Measurements from ENCODE around the gene SYPL1. TPM values are rescaled to one million over a fixed set of nuclear protein-coding genes. Genes with fewer than 3 reads are reported as not detected.

SYPL1 gene
- total RNA-seq, 1 donor from 2014 or later: 99.0 TPM

GRCh38 chr7:106092204-106092603, 19.9 kb downstream of the SYPL1 start:
- DNase-seq: no peak

- DNase-seq: no peak
These were observed 22.5 kb downstream of the SYPL1 start for GRCh38 chr7:106089647-106090046.

GRCh38 chr7:106088014-106088413, 24.1 kb downstream of the SYPL1 start:
- no peak for DNase-seq

GRCh38 chr7:106086062-106086461, 26.1 kb downstream of the SYPL1 start:
- no peak for DNase-seq

- DNase-seq: no peak
These were observed 27.1 kb downstream of the SYPL1 start for GRCh38 chr7:106085015-106085414.

DNA sequence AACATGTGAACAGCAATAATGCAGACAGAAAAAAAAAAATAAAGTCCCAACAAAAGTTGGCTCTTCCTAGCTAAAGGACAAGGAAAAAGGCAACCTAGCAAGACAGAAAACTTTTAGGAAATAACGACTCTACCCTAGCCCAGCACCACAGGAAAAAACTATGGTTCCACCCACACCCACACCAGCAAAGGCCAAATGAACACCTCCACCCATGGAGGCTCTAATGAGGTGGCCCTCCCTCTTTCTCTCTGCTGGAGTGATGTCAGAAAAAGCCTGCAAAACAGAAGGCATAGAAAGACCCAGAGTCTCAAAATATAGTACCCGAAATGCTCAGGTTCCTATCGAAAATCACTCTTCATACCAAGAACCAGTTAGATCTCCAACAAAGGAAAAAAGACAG, 28.4 kb downstream of the SYPL1 start:
- no peak for DNase-seq

- no peak for DNase-seq
These were observed 29.8 kb downstream of the SYPL1 start for GRCh38 chr7:106082087-106082854.

GRCh38 chr7:106080300-106080987, 31.7 kb downstream of the SYPL1 start:
- no peak for DNase-seq

DNA sequence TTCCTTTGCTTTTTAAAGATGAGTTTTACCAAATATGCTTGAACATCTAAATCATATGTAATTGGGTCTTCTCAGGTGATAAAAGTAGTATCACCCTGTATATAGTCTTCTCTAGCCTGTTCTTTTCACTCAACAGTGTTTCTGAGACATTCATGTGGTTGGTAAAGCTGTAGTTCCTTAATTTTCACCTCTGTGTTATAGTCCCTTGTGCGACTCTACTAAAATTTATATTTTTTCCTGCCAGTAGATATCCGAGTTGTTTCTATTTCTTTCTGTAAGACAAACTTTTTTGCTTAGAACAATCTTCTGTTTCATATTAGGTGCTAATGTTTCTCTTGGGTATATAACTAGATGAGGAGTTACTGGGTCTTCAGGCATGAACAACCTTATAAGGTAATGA, 35.6 kb downstream of the SYPL1 start:
- no peak for DNase-seq

DNA sequence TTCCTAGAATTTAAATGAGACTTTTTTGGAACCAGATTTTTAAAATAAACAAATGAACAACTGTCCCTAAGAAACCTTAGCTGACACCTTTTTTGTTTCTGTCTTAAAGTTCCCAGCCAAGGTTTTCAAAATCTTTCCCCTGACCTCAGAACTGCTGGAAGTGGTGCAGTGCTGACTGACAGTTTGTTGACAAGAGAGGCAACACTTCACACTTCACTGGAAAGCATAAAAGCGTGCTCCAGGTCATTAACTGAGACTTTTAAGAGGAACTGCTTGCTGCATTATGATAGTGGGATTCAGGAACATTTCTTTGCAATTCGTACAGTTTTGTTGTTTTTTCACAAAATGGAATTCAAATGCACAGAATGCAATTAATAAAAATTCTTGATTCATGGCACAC, 36.2 kb downstream of the SYPL1 start:
- DNase-seq: peak; percentile 20

GRCh38 chr7:106074257-106074656, 37.9 kb downstream of the SYPL1 start:
- no peak for DNase-seq

DNA sequence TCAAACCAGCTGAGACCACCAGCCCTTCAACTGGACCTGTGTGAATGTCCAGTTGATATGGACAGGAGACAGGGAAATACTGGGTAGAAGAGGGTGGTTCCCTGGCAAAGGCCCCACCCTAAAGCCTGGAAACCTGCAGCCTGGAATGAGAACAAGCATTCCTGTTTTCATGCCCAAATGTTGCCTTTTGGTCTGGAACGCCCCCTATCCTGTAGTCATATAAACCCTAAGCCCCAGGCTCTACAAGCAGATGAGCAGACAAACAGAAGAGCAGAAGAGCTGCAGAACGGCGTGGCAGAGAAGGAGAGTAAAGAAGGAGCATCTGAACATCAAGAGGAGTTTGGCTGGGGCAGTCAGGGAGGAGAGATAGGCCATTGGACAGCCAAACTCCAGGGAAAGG, 38.4 kb downstream of the SYPL1 start:
- no peak for DNase-seq

GRCh38 chr7:106072715-106073091, 39.4 kb downstream of the SYPL1 start:
- DNase-seq: no peak

DNA sequence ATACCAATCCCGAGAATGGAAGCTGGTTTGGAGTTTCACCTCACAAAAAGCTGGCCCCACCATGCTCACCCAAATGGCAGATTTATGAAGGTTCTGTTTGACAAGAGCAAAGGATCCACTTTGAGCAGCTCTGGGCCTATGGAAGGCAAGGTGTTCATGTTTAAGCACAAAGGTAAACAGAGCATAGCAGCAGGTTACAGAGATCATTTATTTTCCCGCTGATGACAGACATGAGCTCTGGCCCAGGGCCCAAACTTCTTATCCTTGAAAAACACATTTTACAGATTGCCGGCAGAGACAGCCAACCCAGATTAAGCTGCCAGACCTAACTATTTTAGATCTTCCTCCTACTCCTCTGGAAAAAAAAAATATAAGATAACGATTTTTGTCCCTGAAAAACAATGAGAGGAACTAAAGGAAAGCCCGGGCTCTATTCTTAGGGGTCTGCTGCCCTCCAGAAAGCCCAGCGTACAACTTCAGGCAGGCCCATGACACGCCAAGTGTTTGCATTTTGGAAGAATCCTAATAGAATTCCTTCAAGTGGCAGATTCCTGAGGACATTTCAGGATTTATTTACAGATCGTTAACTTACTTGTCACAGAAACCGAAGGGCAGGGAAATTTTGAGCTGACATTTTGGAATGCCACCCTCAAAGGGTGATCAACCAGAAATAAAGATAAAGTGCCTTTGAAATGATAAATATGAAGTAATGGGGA, 40.0 kb downstream of the SYPL1 start:
- peak; percentile 69 for DNase-seq

DNA sequence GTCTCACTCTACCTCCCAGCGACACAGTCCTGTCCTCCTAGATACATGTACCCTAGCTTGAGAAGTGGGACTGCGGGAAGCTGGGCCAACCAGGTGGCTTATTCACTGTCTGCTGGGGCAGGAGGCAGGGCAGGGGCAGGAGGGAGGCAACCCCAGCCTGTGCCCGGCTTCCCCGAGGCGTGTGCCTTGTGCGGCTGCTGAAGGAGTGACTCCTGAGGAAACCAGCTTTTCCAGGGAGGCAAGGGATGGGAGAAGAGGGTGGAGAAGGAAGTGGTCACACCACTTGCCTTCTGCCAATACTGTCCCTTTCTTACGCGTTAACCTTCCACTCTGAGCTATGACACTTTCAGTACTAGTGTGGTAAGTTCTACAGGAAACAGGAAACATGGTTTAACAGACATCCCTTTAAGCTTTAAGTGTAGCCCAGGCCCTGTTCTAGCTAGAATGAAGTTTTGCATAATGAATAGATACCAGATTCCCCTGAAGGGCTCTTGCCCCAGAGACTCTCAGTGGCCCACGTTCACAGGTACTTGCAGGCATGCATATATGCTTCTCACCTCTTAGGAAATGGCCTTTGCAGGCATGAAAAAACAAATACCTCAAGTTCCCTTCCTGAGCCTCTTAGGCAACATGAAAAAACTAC, 40.6 kb downstream of the SYPL1 start:
- DNase-seq: no peak

- peak; percentile 30 for DNase-seq
These were observed 41.4 kb downstream of the SYPL1 start for GRCh38 chr7:106070567-106071254.

- DNase-seq: no peak
These were observed 41.9 kb downstream of the SYPL1 start for GRCh38 chr7:106070201-106070551.

DNA sequence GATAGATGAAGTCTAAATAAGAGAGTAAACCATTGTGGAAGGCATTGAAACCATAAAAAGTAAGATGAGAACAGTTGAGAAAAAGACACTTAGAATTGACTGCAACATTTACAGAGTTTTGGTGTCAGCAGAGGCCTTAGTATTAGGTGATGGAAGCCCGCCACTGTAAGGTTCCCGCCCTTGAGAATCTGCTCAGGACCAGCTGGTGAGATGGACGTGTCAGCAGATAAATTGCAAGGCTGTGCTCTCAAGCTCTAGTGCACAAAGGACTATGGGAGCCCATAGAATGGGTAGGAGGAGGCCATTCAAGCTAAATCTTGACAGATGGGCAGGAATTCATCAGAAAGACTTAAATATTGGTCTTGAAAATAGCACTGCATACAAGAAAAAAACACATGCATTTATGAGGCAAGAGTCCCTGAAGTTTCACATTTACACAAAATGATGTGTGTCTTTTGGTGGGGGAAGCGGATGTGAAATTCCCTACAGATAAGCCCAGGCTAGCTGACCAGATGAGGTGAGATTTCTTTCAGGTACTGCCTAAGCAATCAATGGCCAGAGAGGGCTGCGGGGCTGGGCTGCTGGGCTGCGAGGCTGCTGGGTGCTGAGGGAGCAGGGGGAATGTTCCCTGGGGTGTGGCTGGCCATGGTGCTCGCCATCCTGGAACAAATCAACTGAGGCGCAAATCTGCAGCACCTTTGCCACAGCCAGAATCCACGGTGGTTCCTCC, 42.5 kb downstream of the SYPL1 start:
- no peak for DNase-seq

DNA sequence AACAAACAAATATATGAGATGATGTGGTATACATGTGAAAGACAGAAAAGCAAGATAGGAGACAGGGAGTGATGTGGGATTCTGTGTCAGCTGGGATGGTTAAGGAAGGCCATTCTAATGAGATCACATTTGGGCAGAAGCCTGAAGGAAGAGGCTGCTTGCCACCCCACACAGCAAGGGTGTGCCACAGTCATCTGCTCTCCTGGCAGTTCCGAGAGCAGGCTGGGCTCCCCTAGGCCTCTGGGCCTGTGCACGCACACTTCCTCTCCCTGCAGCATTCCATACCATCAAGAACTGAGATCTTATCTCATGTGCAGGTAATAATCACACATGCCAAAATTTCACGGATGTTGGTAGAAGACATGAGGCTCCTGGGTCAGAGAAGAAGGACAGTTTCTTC, 43.1 kb downstream of the SYPL1 start:
- peak; percentile 38 for DNase-seq

DNA sequence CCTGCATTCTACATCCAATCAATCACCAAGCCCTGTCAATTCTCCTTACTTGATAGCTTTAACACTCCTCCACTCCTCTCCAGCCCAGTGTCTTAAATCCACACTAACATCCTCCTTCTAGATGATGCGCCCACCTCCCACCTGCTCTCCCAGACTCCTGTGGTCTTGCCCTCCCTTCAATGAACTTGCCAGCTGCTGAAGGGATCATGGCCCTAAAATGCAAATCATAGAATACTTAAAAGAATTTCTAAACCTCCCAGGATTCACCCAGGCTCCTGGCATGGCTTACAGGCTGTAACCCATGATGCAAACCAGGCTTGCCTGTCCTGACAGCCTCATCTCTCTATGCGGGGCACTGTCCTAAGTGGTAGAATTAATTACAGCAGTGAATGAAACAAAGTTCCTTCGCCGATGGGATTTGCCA, 43.6 kb downstream of the SYPL1 start:
- DNase-seq: no peak

GRCh38 chr7:106067678-106068077, 44.4 kb downstream of the SYPL1 start:
- DNase-seq: no peak
